Naive B cell (primary cell): ENCODE results near the gene YAP1. TPM values are rescaled to one million over a fixed set of nuclear protein-coding genes. Genes with fewer than 3 reads are reported as not detected.
"Not testable (repeated sequence)": the region's sequence is repeated elsewhere in the genome, so short reads cannot be mapped to it uniquely, and the experiment has no call there.

Experiments used
- ATAC-seq, 2 donors: fragments of 150-1000 bp; cut with Tn5 transposase; 2 replicates each; pipeline ENCODE4 v1.10.0; 2021; ENCODE audit warnings: low read depth in 2 of 2, mild to moderate bottlenecking in 2 of 2, moderate library complexity in 2 of 2
- DNase-seq: peaks from one replicate; pipeline ENCODE4 v3.0.0; 2022
- H3K27ac Mint-ChIP-seq, 6 donors: one replicate each; pipeline ENCODE4 v1.8.0; 2020 to 2022; ENCODE audit warnings: mild to moderate bottlenecking in 6 of 6, mixed read lengths in 6 of 6, moderate library complexity in 5 of 6, inconsistent platforms in 2 of 6
- H3K27me3 Mint-ChIP-seq, 3 donors: one replicate each; pipeline ENCODE4 v1.8.0; 2021 to 2022; ENCODE audit warnings: mixed read lengths in 3 of 3, mild to moderate bottlenecking in 1 of 3
- H3K36me3 Mint-ChIP-seq, 2 donors: one replicate each; pipeline ENCODE4 v1.8.0; 2020 to 2022; ENCODE audit warnings: mixed read lengths in 2 of 2, inconsistent platforms in 1 of 2, mild to moderate bottlenecking in 1 of 2
- H3K4me1 Mint-ChIP-seq, 3 donors: one replicate each; pipeline ENCODE4 v1.8.0; 2020 to 2022; ENCODE audit warnings: mixed read lengths in 3 of 3, inconsistent platforms in 1 of 3, mild to moderate bottlenecking in 1 of 3, moderate library complexity in 1 of 3
- H3K4me3 Mint-ChIP-seq, 8 donors: one replicate each; pipeline ENCODE4 v1.8.0; 2020 to 2022; ENCODE audit warnings: mild to moderate bottlenecking in 8 of 8, mixed read lengths in 8 of 8, moderate library complexity in 8 of 8, inconsistent platforms in 2 of 8
- H3K9me3 Mint-ChIP-seq, 7 donors: one replicate each; pipeline ENCODE4 v1.8.0; 2020 to 2022; ENCODE audit warnings: mixed read lengths in 7 of 7, mild to moderate bottlenecking in 5 of 7, inconsistent platforms in 2 of 7, moderate library complexity in 1 of 7
- polyA plus RNA-seq, 6 donors: library from polyadenylated mRNA; unstranded; fragments of 300-500 nt; fragmentation: Illumina TruSeq; gene quantifications; one replicate each; pipeline ENCODE4 v1.2.3, GENCODE V29; 2021; ENCODE audit warnings: low read depth in 6 of 6

The YAP1 gene
- polyA plus RNA-seq, 6 donors from 2014 or later, result not detected

GRCh38 chr11:102253020-102253715, 142.9 kb downstream of the YAP1 start:
- peaks cover 3 to 6% (median 5%) of the 10 kb centered on the region in 3 donors for H3K27me3 Mint-ChIP-seq
- DNase-seq (no peak), ATAC-seq (no peak)
- no peaks in the 10 kb centered on the region for H3K36me3 Mint-ChIP-seq
- no peaks in the 10 kb centered on the region for H3K9me3 Mint-ChIP-seq
- H3K27ac Mint-ChIP-seq, result peak overlapping the region in 1 of 6 donors; percentile 47
- no peak overlapping the region for H3K4me3 Mint-ChIP-seq
- no peaks in the 10 kb centered on the region for H3K4me1 Mint-ChIP-seq

- Mint-ChIP-seq H3K9me3 (no peaks in the 10 kb centered on the region), H3K4me3 (no peak overlapping the region), H3K4me1 (no peaks in the 10 kb centered on the region), H3K36me3 (no peaks in the 10 kb centered on the region), H3K27me3 (peaks cover 3 to 7% (median 6%) of the 10 kb centered on the region in 3 donors), H3K27ac (no peak overlapping the region)
- no peak for ATAC-seq
- DNase-seq, result no peak
Measured at GRCh38 chr11:102254047-102254446, 143.8 kb downstream of the YAP1 start.

GRCh38 chr11:102256251-102256650, 146.0 kb downstream of the YAP1 start:
- Mint-ChIP-seq H3K27ac (no peak overlapping the region), H3K36me3 (no peaks in the 10 kb centered on the region), H3K9me3 (no peaks in the 10 kb centered on the region), H3K4me1 (no peaks in the 10 kb centered on the region), H3K27me3 (peaks cover 3 to 19% (median 7%) of the 10 kb centered on the region in 3 donors), H3K4me3 (no peak overlapping the region)
- ATAC-seq, result no peak
- no peak for DNase-seq

GRCh38 chr11:102260241-102260640, 150.0 kb downstream of the YAP1 start:
- Mint-ChIP-seq H3K4me3 (no peak overlapping the region), H3K36me3 (no peaks in the 10 kb centered on the region), H3K4me1 (no peaks in the 10 kb centered on the region), H3K27ac (no peak overlapping the region), H3K9me3 (no peaks in the 10 kb centered on the region), H3K27me3 (peaks cover 7 to 32% (median 7%) of the 10 kb centered on the region in 3 donors)
- ATAC-seq (no peak), DNase-seq (no peak)

DNA sequence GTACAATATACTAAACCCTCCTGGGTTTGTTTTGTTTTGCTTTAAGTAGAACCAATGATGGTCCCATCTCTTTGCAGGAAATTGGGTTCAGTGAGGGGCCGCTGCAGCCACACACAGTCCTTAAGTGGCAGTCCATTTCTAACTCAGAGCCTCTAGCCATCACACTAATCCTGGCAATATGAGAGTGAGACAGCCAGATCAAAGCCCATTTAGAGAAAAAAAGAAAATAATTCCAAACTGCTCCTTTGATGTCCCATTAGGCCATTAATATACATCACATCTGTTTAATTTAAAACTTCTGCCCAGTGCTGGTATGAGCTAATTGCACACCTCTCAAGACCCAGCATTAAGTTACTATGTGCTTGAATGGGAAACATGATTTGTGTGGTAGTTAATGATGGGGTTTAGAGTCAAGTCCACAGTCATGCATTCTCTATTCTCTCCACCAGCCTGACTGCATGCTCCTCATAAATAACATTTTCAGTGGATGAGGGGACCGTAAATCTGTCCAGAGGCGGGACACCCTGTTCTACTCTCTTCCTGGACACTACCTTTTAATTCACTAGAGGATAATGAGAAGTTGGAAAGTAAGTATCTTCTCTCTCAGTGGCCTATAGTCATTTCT, 153.2 kb downstream of the YAP1 start:
- no peaks in the 10 kb centered on the region for H3K9me3 Mint-ChIP-seq
- no peak overlapping the region for H3K4me3 Mint-ChIP-seq
- ATAC-seq (no peak), DNase-seq (no peak)
- H3K27me3 Mint-ChIP-seq, result peaks cover 0 to 27% (median 4%) of the 10 kb centered on the region in 3 donors
- H3K4me1 Mint-ChIP-seq, result peaks cover 5 to 8% (median 6%) of the 10 kb centered on the region in 3 donors
- H3K27ac Mint-ChIP-seq, result no peak overlapping the region
- H3K36me3 Mint-ChIP-seq, result no peaks in the 10 kb centered on the region

DNA sequence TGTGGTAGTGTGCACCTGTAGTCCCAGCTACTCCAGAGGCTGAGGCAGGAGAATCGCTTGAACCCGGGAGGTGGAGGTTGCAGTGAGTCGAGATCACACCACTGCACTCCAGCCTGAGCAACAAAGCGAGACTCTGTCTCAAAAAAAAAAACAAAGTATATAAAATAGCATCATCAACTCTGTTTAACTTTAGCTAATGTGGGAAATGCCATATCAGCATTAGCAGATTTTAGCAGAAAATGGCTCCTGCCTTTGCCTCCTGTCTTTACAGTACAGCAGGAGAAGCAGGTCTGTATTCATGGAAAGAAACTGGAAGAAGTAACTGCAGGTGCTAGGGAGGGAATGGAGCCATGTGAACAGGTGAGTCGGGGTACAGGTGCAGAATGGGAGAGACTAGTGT, 154.5 kb downstream of the YAP1 start:
- H3K27me3 Mint-ChIP-seq, result peaks cover 0 to 26% (median 8%) of the 10 kb centered on the region in 3 donors

DNA sequence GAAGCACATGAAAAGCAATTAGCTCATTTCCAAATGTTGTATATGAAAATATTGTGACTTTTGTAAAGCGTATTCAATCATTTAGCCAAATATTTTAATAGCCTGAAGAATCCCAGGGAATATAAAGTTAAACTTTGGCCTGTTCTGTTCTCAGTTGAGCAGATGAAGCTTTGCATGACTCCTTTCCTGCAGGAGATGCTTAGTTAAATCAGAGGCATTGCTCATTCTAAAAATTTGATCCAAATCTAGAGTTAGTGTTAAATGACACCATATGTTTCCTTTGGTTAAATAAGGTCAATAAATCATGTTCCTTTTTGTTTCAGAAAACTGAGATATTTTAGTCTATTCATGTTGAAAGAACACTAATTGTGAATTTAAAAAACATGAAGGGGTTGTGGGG, 155.9 kb downstream of the YAP1 start:
- Mint-ChIP-seq H3K27me3 (peaks cover 0 to 21% (median 8%) of the 10 kb centered on the region in 3 donors), H3K9me3 (no peaks in the 10 kb centered on the region), H3K36me3 (no peaks in the 10 kb centered on the region), H3K4me3 (no peak overlapping the region), H3K27ac (no peak overlapping the region), H3K4me1 (peaks cover 13 to 22% (median 18%) of the 10 kb centered on the region in 3 donors)
- no peak for DNase-seq
- ATAC-seq, result no peak

More for the DNA sequence above, 154.5 kb downstream of the YAP1 start:
- H3K27ac Mint-ChIP-seq, DNase-seq, H3K9me3 Mint-ChIP-seq, H3K36me3 Mint-ChIP-seq, H3K4me3 Mint-ChIP-seq, ATAC-seq: not testable (repeated sequence)
- H3K4me1 Mint-ChIP-seq, result peaks cover 13 to 18% (median 17%) of the 10 kb centered on the region in 3 donors

DNA sequence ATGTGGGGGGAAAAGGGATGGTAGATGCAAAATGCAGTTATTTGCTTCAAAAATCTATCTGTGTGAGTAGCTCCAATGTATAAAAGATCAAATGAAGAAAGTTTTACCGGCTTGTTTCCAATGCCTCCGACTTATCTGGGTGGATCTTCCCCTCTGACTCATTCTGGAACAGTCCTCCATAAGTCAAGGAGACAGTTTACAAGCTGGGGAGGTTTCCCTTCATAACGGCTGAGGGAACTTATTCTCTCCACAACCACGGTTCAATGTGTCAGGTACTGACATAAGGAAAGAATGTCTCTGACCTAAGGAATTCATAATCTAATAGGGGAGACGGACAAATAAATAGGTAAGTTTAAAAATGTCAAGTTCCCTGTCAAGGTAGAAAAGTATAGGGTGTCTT, 157.4 kb downstream of the YAP1 start:
- Mint-ChIP-seq H3K27me3 (peaks cover 13 to 23% (median 14%) of the 10 kb centered on the region in 3 donors), H3K4me1 (peaks cover 13 to 22% (median 18%) of the 10 kb centered on the region in 3 donors), H3K4me3 (peak overlapping the region in 7 of 8 donors; percentile 25 to 87 (median 79)), H3K9me3 (no peaks in the 10 kb centered on the region), H3K27ac (peak overlapping the region in 1 of 6 donors; percentile 32), H3K36me3 (no peaks in the 10 kb centered on the region)
- ATAC-seq (no peak), DNase-seq (no peak)

DNA sequence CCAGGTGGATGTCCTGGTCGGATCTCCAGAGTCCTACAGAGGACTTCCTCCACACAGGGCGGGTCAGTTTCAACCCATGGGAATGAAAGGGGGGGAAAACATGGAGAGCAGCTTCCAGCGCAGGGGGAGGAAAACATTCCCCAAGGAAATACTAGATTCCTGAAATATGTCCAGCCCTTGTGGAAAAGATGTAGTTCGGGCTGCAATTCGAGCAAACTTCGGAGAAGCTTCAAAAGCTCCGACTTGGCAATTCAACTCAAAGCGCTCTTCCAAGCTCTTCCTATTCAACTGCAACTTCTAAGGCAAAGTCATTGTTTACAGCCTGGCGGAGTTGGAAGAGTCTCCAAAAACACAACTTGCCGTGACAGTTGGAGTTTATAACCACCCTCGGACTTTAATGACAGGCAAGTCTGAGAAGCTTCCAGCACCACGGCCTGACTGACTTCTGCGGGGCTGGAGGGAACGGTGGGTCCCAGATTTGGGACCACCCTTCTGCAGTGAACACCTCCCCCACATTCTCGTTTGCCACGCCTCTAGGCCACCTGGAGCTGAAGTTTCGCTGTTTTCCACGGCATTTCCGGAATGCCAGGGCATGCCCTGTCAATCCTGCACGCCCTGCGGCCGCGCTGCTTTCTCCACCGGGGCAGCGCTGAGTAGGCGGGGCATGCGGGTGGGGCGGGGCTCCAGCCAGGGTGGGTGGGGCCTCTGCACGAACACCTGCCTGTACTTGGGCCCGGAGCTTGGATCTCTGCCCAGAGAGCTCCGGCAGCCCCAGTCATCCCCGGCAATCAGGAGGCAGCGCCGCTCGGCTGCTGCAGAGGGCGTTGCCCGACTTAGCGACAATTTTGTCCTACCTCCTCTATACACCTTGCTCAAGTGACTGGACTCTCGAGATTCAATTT, 158.1 kb downstream of the YAP1 start:
- peak; percentile 61 for DNase-seq
- Mint-ChIP-seq H3K36me3 (no peaks in the 10 kb centered on the region), H3K27ac (peak overlapping the region in 4 of 6 donors; percentile 12 to 87 (median 31)), H3K27me3 (peaks cover 19 to 29% (median 21%) of the 10 kb centered on the region in 3 donors), H3K4me3 (peak overlapping the region; percentile 76 to 87 (median 83)), H3K9me3 (no peaks in the 10 kb centered on the region), H3K4me1 (peaks cover 13 to 22% (median 18%) of the 10 kb centered on the region in 3 donors)
- peak; percentile 98 to 99 for ATAC-seq

GRCh38 chr11:102268985-102269470, 158.8 kb downstream of the YAP1 start:
- peak overlapping the region; percentile 76 to 87 (median 82) for H3K4me3 Mint-ChIP-seq
- H3K27ac Mint-ChIP-seq, result peak overlapping the region in 4 of 6 donors; percentile 12 to 87 (median 60)
- no peaks in the 10 kb centered on the region for H3K36me3 Mint-ChIP-seq
- peaks cover 13 to 22% (median 18%) of the 10 kb centered on the region in 3 donors for H3K4me1 Mint-ChIP-seq
- no peaks in the 10 kb centered on the region for H3K9me3 Mint-ChIP-seq
- peaks cover 20 to 26% (median 25%) of the 10 kb centered on the region in 3 donors for H3K27me3 Mint-ChIP-seq
- ATAC-seq, result no peak
- DNase-seq, result no peak

GRCh38 chr11:102269927-102270326, 159.7 kb downstream of the YAP1 start:
- DNase-seq (no peak), ATAC-seq (no peak)
- no peaks in the 10 kb centered on the region for H3K9me3 Mint-ChIP-seq
- H3K27me3 Mint-ChIP-seq, result peaks cover 25 to 34% (median 31%) of the 10 kb centered on the region in 3 donors
- H3K4me3 Mint-ChIP-seq, result peak overlapping the region in 2 of 8 donors; percentile 50 to 79
- H3K4me1 Mint-ChIP-seq, result peaks cover 13 to 22% (median 18%) of the 10 kb centered on the region in 3 donors
- H3K36me3 Mint-ChIP-seq, result no peaks in the 10 kb centered on the region
- no peak overlapping the region for H3K27ac Mint-ChIP-seq

DNA sequence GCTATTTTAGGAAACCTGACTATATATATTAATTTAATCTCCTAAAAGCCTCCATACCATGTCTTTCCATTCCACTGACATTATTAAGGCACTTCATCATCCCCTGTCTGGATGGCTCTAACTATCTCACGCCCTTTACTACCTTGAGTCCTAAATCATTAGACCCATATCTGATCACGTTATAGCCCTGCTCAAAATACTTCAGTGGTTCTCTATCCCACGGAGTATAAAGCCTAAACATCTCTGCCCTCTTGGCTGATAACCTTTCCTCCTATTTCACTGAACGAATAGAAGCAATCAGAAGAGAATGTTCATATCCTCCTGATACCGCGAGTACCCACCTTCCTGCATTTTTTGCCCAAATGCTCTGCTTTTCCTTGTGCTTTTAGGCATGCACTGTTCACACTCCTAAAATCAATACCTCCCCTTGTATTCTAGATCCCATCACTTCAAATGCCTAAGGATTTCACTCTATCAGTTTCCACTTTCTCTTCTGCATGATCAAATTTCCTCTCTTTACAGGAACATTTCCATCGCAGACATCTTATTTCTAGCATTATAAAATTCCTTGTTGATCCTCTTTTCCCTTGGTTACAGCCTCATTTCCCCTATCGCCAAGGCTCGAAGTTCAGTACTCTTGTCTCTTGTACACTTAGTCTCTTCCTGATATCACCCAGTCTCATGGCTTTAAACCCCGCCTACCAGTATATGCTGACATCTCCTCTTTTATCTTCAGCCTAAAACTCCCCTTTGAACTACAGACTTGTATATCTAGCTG, 162.0 kb downstream of the YAP1 start:
- H3K4me3 Mint-ChIP-seq, result no peak overlapping the region
- no peak overlapping the region for H3K27ac Mint-ChIP-seq
- H3K36me3 Mint-ChIP-seq, result peaks cover 0 to 7% of the 10 kb centered on the region in 2 donors
- no peaks in the 10 kb centered on the region for H3K9me3 Mint-ChIP-seq
- peaks cover 43 to 53% (median 53%) of the 10 kb centered on the region in 3 donors for H3K27me3 Mint-ChIP-seq
- no peak for ATAC-seq
- peaks cover 13 to 22% (median 18%) of the 10 kb centered on the region in 3 donors for H3K4me1 Mint-ChIP-seq
- no peak for DNase-seq
